Muscle of leg (tissue), 11 donors: ENCODE data around the gene AMZ2. TPM values are rescaled to one million over a fixed set of nuclear protein-coding genes. Genes with fewer than 3 reads are reported as not detected.

Experiments used
- DNase-seq: peaks from one replicate; pipeline ENCODE4 v3.0.0; 2013
- H3K27ac ChIP-seq: one replicate; pipeline ENCODE4 v1.5.1; 2013; ENCODE audit warnings: mild to moderate bottlenecking, low read length, control low read depth
- H3K27me3 ChIP-seq: one replicate; pipeline ENCODE4 v1.6.1; 2013; ENCODE audit warnings: low read length; ENCODE audit not compliant: control insufficient read depth, insufficient read depth
- H3K36me3 ChIP-seq: one replicate; pipeline ENCODE4 v1.6.1; 2013; ENCODE audit warnings: low read length; ENCODE audit not compliant: control insufficient read depth, insufficient read depth
- H3K4me1 ChIP-seq: one replicate; pipeline ENCODE4 v1.6.1; 2013; ENCODE audit warnings: low read length; ENCODE audit not compliant: control insufficient read depth, insufficient read depth
- H3K4me3 ChIP-seq: one replicate; pipeline ENCODE4 v1.5.1; 2013; ENCODE audit warnings: low read length, control low read depth
- H3K9me3 ChIP-seq: replicated peaks from 2 replicates; pipeline ENCODE4 v1.6.1; 2013; ENCODE audit warnings: low read depth, low read length; ENCODE audit not compliant: control insufficient read depth
- WGBS: methylation state at CpG from one replicate; pipeline ENCODE4 v1.1.5; 2013; ENCODE audit warnings: missing lambda C conversion rate; ENCODE audit not compliant: insufficient coverage; 5-methylcytosine and 5-hydroxymethylcytosine counted together
- polyA plus RNA-seq, 8 donors: library from polyadenylated mRNA; unstranded; fragments of 120-200 nt; gene quantifications; one replicate each; pipeline versions ENCODE4 v1.2.1 to v1.2.3, GENCODE V29; 2013; ENCODE audit warnings: inconsistent platforms in 1 of 8, low replicate concordance in 1 of 8; ENCODE audit not compliant: insufficient read length in 8 of 8, insufficient read depth in 1 of 8
- total RNA-seq: library from RNA; stranded (reverse); fragments of 120-200 nt; gene quantifications from one replicate; pipeline ENCODE4 v1.2.4, GENCODE V29; 2013

Gene AMZ2
- total and polyA plus RNA-seq, 9 donors = 58.9 to 70.9 (median 64.5) TPM

- Histone ChIP-seq H3K4me3 (no peak overlapping the region), H3K27me3 (peaks cover 47% of the 10 kb centered on the region), H3K36me3 (no peaks in the 10 kb centered on the region), H3K9me3 (no peaks in the 10 kb centered on the region), H3K27ac (no peak overlapping the region), H3K4me1 (peaks cover 17% of the 10 kb centered on the region)
- no peak for DNase-seq
- WGBS = 81% methylated on average over 4 of the region's 7 CpGs
Observed at GRCh38 chr17:68289473-68289872, 41.6 kb downstream of the AMZ2 start.

GRCh38 chr17:68289936-68290267 lies 42.1 kb downstream of the AMZ2 start:
- WGBS = 0% methylated on average over 4 of the region's 9 CpGs
- DNase-seq = no peak
- Histone ChIP-seq H3K27ac (no peak overlapping the region), H3K4me3 (no peak overlapping the region), H3K36me3 (no peaks in the 10 kb centered on the region), H3K27me3 (peaks cover 52% of the 10 kb centered on the region), H3K4me1 (peaks cover 17% of the 10 kb centered on the region), H3K9me3 (no peaks in the 10 kb centered on the region)

GRCh38 chr17:68290268-68290954 lies 42.6 kb downstream of the AMZ2 start:
- no peak for DNase-seq
- Histone ChIP-seq H3K4me1 (peaks cover 17% of the 10 kb centered on the region), H3K9me3 (no peaks in the 10 kb centered on the region), H3K27me3 (peaks cover 55% of the 10 kb centered on the region), H3K4me3 (peak overlapping the region; percentile 47), H3K36me3 (no peaks in the 10 kb centered on the region), H3K27ac (peak overlapping the region; percentile 51)
- under 1% methylated on average over 46 of the region's 50 CpGs for WGBS

- H3K36me3 ChIP-seq = no peaks in the 10 kb centered on the region
- DNase-seq = peak; percentile 85
- under 1% methylated on average over 83 of the region's 96 CpGs for WGBS
- H3K27ac ChIP-seq = peak within 1 kb of the TSS; percentile 62
- H3K4me3 ChIP-seq = peak within 1 kb of the TSS; percentile 61
- H3K4me1 ChIP-seq = peaks cover 17% of the 10 kb centered on the region
- H3K9me3 ChIP-seq = no peaks in the 10 kb centered on the region
- peaks cover 59% of the 10 kb centered on the region for H3K27me3 ChIP-seq
Observed at GRCh38 chr17:68290955-68291835, 43.4 kb downstream of the AMZ2 start, which contains the start of the genes ARSG and SLC16A6. Gene ARSG, plus strand, starts transcription at chr17:68291495. Its CDS starts 15,999 bp downstream, at chr17:68307494. Gene SLC16A6, minus strand, starts transcription at chr17:68291127. Its CDS starts 12,807 bp downstream, at chr17:68278320.

- Histone ChIP-seq H3K36me3 (no peaks in the 10 kb centered on the region), H3K4me3 (peak overlapping the region; percentile 61), H3K27ac (peak overlapping the region; percentile 62), H3K27me3 (peaks cover 61% of the 10 kb centered on the region), H3K4me1 (peaks cover 17% of the 10 kb centered on the region), H3K9me3 (no peaks in the 10 kb centered on the region)
- under 1% methylated on average over 71 of the region's 76 CpGs for WGBS
- DNase-seq = peak; percentile 78
Observed at GRCh38 chr17:68291836-68292688, 44.2 kb downstream of the AMZ2 start.

GRCh38 chr17:68292689-68293040 lies 44.8 kb downstream of the AMZ2 start:
- peak overlapping the region; percentile 61 for H3K4me3 ChIP-seq

GRCh38 chr17:68293490-68294195 lies 45.8 kb downstream of the AMZ2 start:
- DNase-seq = no peak
- peaks cover 58% of the 10 kb centered on the region for H3K27me3 ChIP-seq
- peaks cover 17% of the 10 kb centered on the region for H3K4me1 ChIP-seq
- 91% methylated on average over 2 of the region's 6 CpGs for WGBS
- H3K4me3 ChIP-seq = no peak overlapping the region
- H3K27ac ChIP-seq = no peak overlapping the region
- H3K36me3 ChIP-seq = no peaks in the 10 kb centered on the region
- no peaks in the 10 kb centered on the region for H3K9me3 ChIP-seq

More at GRCh38 chr17:68292689-68293040, 44.8 kb downstream of the AMZ2 start:
- H3K36me3 ChIP-seq = no peaks in the 10 kb centered on the region
- no peak for DNase-seq
- WGBS = 20% methylated on average over 5 of the region's 9 CpGs
- H3K9me3 ChIP-seq = no peaks in the 10 kb centered on the region
- peaks cover 17% of the 10 kb centered on the region for H3K4me1 ChIP-seq
- H3K27me3 ChIP-seq = peaks cover 59% of the 10 kb centered on the region
- no peak overlapping the region for H3K27ac ChIP-seq

GRCh38 chr17:68294196-68294555 lies 46.3 kb downstream of the AMZ2 start:
- WGBS = 40% methylated on average over 2 of the region's 3 CpGs
- peaks cover 54% of the 10 kb centered on the region for H3K27me3 ChIP-seq
- H3K4me1 ChIP-seq = peaks cover 17% of the 10 kb centered on the region
- no peak overlapping the region for H3K27ac ChIP-seq
- no peak overlapping the region for H3K4me3 ChIP-seq
- no peaks in the 10 kb centered on the region for H3K36me3 ChIP-seq
- no peak for DNase-seq
- H3K9me3 ChIP-seq = no peaks in the 10 kb centered on the region

GRCh38 chr17:68294617-68295016 lies 46.8 kb downstream of the AMZ2 start:
- 71% methylated on average over 1 of the region's 4 CpGs for WGBS
- H3K27ac ChIP-seq = no peak overlapping the region
- DNase-seq = no peak
- peaks cover 17% of the 10 kb centered on the region for H3K4me1 ChIP-seq
- H3K9me3 ChIP-seq = no peaks in the 10 kb centered on the region
- no peak overlapping the region for H3K4me3 ChIP-seq
- no peaks in the 10 kb centered on the region for H3K36me3 ChIP-seq
- peaks cover 50% of the 10 kb centered on the region for H3K27me3 ChIP-seq
